ENCODE results near the gene TBC1D21. TPM values are rescaled to one million over a fixed set of nuclear protein-coding genes. Genes with fewer than 3 reads are reported as not detected.

Gene TBC1D21
- total RNA-seq, 2 donors from 2014 or later, result not detected

DNA sequence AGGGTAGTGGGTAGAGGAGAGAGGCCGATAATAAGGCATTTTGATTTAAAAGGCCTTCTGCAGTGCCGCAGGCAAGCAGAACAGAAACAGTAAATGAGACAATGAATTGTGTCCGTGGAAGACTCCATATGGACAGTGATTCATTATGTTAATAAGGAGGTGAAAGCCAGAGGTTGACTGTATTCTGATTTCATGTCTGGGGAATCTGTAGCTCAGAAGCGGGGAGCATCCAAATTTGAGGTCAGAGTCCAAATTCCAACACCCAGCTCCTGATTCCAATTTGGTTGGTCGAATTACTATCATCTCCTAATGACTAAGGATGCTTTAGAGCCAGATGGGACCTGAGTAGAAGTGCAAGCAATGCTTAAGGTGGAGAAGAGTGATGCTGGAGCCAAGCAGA, 1.0 kb upstream of the TBC1D21 start:
- no peak overlapping the region for H3K4me3 ChIP-seq

DNA sequence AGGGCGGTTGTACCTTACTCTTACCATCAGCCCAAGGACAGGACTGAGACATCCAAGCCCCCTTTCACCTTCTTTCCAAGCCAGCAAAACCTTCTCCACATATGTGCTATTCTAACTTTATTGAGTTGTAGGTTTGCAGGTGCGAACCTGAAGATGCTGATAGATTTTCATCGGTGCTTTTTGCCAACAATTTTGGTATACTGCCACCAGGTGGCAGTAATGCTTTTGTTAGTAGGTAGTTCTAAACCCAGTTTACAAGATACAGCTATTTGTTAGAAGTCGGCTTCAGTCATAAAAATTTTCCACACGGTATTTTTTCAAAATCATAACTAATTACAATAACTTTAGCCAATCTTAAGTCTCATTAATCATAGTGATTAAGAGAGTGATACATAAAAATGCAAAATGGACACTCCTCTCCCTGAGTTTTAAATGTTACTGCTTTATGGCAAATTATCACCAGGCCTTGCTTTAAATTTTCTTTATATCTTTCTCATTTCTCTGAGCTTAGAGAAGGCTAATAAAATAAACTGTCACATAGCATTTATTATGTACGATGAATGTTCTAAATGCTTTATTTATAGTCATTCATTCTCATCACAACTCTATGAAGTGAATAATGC, 636 bp downstream of the TBC1D21 start:
- no peaks in the 10 kb centered on the region for H3K36me3 ChIP-seq
- H3K4me1 ChIP-seq (ENCODE audit: control insufficient read depth in 1 of 2, low read depth in 2 of 2), result no peaks in the 10 kb centered on the region
- no peaks in the 10 kb centered on the region for H3K9me3 ChIP-seq
- ATAC-seq (ENCODE audit: insufficient number of reproducible peaks, low FRiP score, low read depth), result no peak
- TF ChIP-seq, protein P1, sequence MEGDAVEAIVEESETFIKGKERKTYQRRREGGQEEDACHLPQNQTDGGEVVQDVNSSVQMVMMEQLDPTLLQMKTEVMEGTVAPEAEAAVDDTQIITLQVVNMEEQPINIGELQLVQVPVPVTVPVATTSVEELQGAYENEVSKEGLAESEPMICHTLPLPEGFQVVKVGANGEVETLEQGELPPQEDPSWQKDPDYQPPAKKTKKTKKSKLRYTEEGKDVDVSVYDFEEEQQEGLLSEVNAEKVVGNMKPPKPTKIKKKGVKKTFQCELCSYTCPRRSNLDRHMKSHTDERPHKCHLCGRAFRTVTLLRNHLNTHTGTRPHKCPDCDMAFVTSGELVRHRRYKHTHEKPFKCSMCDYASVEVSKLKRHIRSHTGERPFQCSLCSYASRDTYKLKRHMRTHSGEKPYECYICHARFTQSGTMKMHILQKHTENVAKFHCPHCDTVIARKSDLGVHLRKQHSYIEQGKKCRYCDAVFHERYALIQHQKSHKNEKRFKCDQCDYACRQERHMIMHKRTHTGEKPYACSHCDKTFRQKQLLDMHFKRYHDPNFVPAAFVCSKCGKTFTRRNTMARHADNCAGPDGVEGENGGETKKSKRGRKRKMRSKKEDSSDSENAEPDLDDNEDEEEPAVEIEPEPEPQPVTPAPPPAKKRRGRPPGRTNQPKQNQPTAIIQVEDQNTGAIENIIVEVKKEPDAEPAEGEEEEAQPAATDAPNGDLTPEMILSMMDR (IDR thresholded peaks at IDR 0.05), result peak; percentile 67
- no peak overlapping the region for H3K4me3 ChIP-seq
- no peak overlapping the region for H3K27ac ChIP-seq
- no peak for DNase-seq (ENCODE audit: low spot score)
- H3K27me3 ChIP-seq (replicated peaks; ENCODE audit: insufficient read depth), result no peaks in the 10 kb centered on the region

More for the DNA sequence above, 1.0 kb upstream of the TBC1D21 start:
- no peak for DNase-seq (ENCODE audit: low spot score)
- Histone ChIP-seq H3K36me3 (no peaks in the 10 kb centered on the region), H3K4me1 (ENCODE audit: control insufficient read depth in 1 of 2, low read depth in 2 of 2) (no peaks in the 10 kb centered on the region), H3K9me3 (no peaks in the 10 kb centered on the region), H3K27ac (no peak overlapping the region), H3K27me3 (replicated peaks; ENCODE audit: insufficient read depth) (no peaks in the 10 kb centered on the region)
- ATAC-seq (ENCODE audit: insufficient number of reproducible peaks, low FRiP score, low read depth), result no peak
- TF ChIP-seq, protein P1 (IDR thresholded peaks at IDR 0.05), result no peak

DNA sequence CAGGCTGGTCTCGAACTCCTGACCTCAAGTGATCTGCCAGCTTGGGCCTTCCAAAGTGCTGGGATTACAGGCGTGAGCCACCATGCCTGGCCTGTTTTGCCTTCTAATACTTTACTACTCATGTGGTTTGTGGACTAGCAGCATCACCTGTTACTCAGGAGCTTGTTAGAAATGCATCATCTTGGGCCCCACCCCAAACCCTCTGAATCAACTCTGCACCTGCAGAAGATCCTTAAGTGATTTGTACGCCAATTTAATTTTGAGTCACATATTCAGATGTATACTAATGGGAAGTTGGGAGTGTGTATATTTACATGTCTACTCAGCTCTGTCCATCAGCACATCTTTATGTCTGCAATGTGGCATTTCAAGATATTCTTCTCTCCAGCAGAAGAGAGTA, 6.1 kb downstream of the TBC1D21 start:
- TF ChIP-seq, protein P1 (IDR thresholded peaks at IDR 0.05), result no peak
- H3K27me3 ChIP-seq (replicated peaks; ENCODE audit: insufficient read depth), result no peaks in the 10 kb centered on the region
- H3K4me3 ChIP-seq, result no peak overlapping the region
- DNase-seq (ENCODE audit: low spot score) (no peak), ATAC-seq (ENCODE audit: insufficient number of reproducible peaks, low FRiP score, low read depth) (no peak)
- no peaks in the 10 kb centered on the region for H3K9me3 ChIP-seq
- H3K4me1 ChIP-seq (ENCODE audit: control insufficient read depth in 1 of 2, low read depth in 2 of 2), result no peaks in the 10 kb centered on the region
- H3K27ac ChIP-seq, result no peak overlapping the region
- no peaks in the 10 kb centered on the region for H3K36me3 ChIP-seq

DNA sequence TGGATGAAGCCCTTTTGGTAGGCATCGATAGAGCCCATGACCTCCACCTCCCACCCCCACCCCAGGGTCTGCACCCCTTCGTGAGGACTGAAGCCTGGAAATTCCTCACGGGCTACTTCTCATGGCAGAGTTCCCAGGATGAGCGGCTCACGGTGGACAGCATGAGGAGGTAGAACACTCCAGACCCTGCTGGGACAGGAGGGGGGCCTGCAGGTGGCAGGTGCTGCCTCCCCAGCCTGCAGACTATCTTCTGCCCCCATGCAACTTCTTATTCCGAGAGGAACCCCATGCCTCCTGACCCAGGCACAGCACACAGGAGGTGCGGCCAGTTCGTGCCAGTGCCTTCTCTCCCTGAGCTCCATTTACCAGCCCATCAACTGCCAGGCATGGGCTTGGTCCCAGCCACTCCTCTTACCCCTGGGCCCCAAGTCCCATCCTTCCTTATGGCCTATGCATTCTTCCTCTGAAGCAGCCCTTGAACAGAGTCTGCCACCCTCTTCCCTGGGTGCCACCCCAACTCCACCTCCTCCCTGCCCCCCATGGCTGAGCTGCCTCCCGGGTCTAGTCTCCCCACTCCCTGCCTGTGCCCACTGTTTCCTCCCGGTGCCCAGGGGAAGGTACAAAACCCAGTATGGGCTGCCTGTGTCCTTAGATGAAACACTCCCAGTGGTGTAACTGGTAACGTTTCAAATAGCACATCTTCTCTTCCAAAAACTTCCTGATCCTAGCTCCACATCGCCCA, 8.4 kb downstream of the TBC1D21 start:
- Histone ChIP-seq H3K4me3 (no peak overlapping the region), H3K36me3 (no peaks in the 10 kb centered on the region), H3K4me1 (ENCODE audit: control insufficient read depth in 1 of 2, low read depth in 2 of 2) (no peaks in the 10 kb centered on the region), H3K27ac (no peak overlapping the region), H3K27me3 (replicated peaks; ENCODE audit: insufficient read depth) (no peaks in the 10 kb centered on the region), H3K9me3 (no peaks in the 10 kb centered on the region)
- ATAC-seq (ENCODE audit: insufficient number of reproducible peaks, low FRiP score, low read depth) (no peak), DNase-seq (ENCODE audit: low spot score) (no peak)
- TF ChIP-seq, protein P1 (IDR thresholded peaks at IDR 0.05), result no peak

DNA sequence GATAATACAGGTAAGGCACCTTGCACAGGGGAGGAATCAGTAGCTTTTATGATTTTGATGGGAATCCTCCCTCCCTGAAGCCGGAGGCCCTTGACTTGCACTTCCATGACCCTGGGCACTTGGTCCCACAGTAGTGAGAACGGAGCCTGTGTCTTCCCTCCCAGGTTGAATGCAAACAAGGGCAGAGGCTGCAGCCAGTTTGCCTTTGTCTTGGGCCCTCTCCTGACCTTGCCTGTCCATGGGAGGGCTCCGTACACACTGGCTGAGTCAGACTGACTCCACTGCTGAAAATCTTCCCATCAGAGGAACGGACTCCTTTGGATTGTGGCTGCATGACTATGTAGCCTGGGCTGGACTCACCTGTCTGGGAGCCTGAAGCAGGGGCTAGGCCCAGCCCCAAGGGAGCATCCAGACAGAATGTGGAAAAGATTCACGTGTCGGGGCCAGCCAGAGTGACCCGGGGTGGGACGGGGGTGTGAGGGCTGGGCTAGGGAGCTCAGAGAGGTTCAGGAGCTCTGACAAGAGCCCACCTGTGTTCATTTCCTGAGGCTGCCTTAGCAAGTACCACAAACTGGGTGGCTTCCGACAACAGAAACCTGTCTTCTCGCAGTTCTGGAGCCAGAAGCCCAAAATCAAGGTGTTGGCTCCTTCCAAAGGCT, 9.5 kb downstream of the TBC1D21 start:
- Histone ChIP-seq H3K27me3 (replicated peaks; ENCODE audit: insufficient read depth) (no peaks in the 10 kb centered on the region), H3K27ac (no peak overlapping the region), H3K4me1 (ENCODE audit: control insufficient read depth in 1 of 2, low read depth in 2 of 2) (no peaks in the 10 kb centered on the region), H3K4me3 (no peak overlapping the region), H3K36me3 (no peaks in the 10 kb centered on the region), H3K9me3 (no peaks in the 10 kb centered on the region)
- ATAC-seq (ENCODE audit: insufficient number of reproducible peaks, low FRiP score, low read depth), result no peak
- TF ChIP-seq, protein P1 (IDR thresholded peaks at IDR 0.05), result no peak
- DNase-seq (ENCODE audit: low spot score), result no peak

All from thoracic aorta (tissue), 2 donors.